GM10248 (cell line): ENCODE data around the gene NOXO1.
A peak's percentile ranks its signal among the peaks of the same experiment; 100 is the strongest.

ENCODE experiments used
- CTCF ChIA-PET: fragments of 300-600 bp; sonication (Branson Sonifier 250); formaldehyde crosslinking; extraction: SDS; loops from one replicate; lab custom pipeline; 2021; ENCODE audit warnings: antibody characterized with exemption; lab: Yijun Ruan, JAX
- POLR2A ChIA-PET: fragments of 350-650 bp; sonication (Branson Sonifier 250); formaldehyde crosslinking; extraction: SDS; loops from one replicate; lab custom pipeline; 2020; ENCODE audit warnings: antibody characterized with exemption; lab: Yijun Ruan, JAX
- DNase-seq: peaks from one replicate; pipeline ENCODE4 v3.0.0; 2012; ENCODE audit errors: extremely low spot score
- TF ChIP-seq, protein P1 (sequence below): IDR thresholded peaks from 2 replicates; pipeline ENCODE4 v1.5.1; 2012; ENCODE audit warnings: mild to moderate bottlenecking, low read depth; ENCODE audit errors: extremely low read depth, missing control alignments, control extremely low read depth

NOXO1 gene

DNA sequence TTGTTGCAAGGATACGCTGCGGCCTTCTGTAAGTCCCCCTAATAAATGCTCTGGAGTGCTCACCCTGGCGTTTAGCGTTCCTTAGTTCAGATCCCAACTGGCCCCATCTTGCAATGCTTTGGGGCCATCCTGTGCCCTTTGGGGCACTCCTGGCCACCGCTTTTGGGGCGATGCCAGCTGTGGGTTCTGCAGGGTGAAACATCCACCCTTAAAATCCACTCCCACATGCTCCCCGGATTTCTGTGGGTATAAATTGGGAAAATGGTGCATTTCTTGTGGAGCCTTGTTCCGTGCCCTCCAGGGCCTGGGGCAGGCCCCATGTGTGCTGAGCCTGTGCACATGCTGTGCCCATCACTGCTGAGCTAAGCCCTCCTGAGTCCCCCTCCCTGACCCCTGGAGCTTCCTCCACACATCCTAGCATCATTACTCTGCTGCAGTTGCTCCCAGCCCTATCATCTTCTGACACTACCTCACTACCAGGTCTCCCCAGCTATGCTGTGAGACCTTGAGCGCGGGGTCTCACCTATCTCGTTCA, 44.3 kb downstream of the NOXO1 start:
- POLR2A ChIA-PET = no interaction called here
- CTCF ChIA-PET = no interaction called here
- TF ChIP-seq, protein P1, sequence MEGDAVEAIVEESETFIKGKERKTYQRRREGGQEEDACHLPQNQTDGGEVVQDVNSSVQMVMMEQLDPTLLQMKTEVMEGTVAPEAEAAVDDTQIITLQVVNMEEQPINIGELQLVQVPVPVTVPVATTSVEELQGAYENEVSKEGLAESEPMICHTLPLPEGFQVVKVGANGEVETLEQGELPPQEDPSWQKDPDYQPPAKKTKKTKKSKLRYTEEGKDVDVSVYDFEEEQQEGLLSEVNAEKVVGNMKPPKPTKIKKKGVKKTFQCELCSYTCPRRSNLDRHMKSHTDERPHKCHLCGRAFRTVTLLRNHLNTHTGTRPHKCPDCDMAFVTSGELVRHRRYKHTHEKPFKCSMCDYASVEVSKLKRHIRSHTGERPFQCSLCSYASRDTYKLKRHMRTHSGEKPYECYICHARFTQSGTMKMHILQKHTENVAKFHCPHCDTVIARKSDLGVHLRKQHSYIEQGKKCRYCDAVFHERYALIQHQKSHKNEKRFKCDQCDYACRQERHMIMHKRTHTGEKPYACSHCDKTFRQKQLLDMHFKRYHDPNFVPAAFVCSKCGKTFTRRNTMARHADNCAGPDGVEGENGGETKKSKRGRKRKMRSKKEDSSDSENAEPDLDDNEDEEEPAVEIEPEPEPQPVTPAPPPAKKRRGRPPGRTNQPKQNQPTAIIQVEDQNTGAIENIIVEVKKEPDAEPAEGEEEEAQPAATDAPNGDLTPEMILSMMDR = no peak
- DNase-seq = no peak

DNA sequence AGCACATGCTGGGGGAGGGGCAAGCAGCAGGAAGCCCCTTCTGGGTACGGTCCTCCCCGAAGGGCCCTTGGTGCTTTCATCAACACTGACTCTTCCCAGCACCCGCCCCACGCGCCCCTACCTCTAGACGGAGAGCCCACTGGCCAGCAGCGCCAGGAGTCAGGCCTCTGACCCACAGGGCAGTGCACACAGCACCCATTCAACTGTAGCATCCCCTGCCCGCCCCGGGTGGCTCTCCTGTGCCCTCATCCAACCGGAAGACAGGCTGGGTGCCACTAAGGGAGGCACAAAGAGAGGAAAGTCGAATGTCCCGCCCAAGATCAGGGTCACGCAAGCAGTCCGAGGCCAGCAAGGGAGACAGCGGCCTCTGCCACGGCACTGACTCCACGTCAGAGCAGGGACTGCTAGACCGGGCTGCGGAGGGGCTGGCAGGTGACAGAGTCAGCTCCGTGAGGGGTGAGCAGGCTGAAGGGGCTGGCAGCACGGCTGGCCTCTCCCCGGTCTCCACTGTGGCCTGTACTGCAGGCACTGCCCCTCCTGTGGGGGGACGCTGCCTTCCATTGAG, 48.1 kb downstream of the NOXO1 start:
- ChIA-PET CTCF (no interaction called here), POLR2A (no interaction called here)
- TF ChIP-seq, protein P1 = no peak
- DNase-seq = no peak

DNA sequence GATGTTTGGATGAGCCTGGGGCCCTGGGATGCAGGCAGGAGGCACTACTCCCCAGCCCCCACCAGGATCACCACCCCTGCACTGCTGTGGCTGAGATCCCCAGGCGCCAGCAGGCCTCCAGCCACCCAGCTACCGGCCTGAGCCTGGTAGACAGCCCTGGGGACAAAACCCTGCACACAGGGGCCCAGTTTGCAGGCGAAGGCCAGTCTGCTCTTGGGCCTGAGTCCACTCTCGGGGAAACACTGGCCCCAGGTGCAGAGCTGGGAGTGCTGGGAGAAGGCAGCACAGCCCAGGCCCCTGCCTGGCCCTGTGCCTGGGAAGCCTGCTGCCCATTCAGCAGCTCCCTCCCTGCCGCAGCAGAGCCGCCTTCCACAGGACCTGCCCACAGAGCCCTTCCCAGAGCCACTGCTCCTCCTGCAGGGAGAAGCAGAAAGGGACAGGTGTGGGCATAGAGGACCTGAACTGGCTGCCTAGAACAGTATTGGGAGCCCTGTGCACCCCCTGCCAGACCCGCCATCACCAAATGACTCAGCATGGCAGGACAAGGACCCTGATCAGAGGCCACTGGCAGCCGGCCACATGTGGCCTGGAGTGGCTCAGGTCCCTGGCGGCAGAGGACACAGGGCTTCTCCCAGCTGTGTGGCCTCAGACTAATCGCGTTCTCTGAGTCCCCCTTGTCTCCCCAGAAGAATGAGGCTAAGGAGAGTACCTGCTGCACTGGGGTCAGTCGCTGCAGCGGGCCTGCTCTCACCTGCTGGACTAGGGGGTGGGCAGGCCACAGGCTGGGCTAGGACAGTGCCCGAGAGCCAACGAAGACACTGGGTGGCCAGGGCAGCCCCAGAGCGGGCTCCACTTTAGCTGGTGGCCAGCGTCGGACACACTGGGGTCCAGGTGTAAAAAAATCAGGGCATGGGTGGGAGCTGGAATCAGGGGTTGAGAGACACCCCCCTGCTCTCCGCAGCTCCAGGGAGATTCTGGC, 48.9 kb downstream of the NOXO1 start:
- ChIA-PET CTCF (interaction anchor here (1.3 kb wide), 1 partner anchor 68 kb away, joined by 3 read pairs; no protein-coding TSS in a partner anchor), POLR2A (no interaction called here)
- TF ChIP-seq, protein P1 = no peak
- no peak for DNase-seq

DNA sequence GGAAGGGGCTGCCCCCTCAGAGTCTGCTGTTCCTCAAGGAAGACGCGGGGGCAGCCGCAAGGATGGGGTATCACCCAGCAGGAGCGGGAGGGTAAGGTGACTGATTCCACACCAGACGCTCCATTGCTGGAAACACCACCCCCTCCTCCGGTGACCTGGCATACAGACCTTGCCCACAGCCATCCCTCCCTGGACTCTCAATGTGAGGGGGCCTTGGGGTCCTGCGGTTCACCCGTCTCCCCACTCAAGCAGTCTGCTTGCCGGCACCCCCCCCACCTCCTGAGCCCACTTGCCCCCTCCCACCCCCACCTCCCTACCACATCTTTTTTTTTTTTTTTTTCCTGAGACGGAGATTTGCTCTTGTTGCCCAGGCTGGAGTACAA, 50.9 kb downstream of the NOXO1 start:
- TF ChIP-seq, protein P1 = no peak
- CTCF ChIA-PET = interaction anchor here (0.6 to 2.8 kb wide), 8 partner anchors 8 to 72 kb away, joined by 3 to 20 read pairs (median 4); partner anchors contain the start of genes MSRB1 and RPS2
- POLR2A ChIA-PET = no interaction called here

DNA sequence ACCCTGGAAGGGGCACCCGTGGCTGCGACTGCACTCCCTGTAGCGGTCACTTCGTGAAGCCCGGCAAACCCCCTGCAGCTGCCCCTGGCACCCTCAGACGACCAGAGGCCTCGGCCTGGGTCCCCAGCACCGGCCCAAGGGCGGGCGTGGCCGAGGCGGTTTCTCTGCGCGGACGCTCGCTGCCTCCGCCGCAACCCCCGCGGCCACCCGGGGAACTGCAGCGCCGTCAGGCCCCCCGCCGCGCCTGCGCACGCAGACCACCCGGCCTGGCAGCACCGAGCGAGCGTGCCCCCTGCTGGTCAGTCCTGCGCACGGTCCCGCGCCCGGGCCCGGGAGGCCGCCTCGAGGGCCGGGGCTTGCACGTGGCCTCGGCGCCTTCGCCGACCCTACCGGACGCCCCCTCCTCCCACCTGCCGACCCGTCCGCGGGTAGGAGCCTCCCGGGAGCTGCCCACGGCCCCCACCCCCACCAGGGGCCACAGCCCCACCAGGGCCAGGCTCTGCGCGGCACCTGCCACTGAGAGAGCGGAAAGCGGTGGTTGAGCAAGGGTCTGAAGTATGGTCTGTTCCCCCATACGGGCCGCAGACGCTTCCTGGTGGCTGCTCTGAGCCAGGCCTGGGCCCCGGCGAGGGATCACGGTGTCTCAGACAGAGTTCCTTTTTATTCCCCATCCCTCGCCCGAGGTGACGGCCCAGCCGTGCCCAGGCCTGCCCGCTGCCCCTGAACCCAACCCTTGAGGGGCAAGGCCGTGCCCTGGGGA, 51.5 kb downstream of the NOXO1 start:
- POLR2A ChIA-PET = no interaction called here
- DNase-seq = peak; percentile 99
- CTCF ChIA-PET = interaction anchor here (0.6 to 2.8 kb wide), 18 partner anchors 9 to 157 kb away, joined by 3 to 20 read pairs (median 4); partner anchors contain the start of genes EME2, MRPS34, MSRB1 and NUBP2
- TF ChIP-seq, protein P1 = peak; percentile 96

More for the DNA sequence above, 50.9 kb downstream of the NOXO1 start:
- no peak for DNase-seq

DNA sequence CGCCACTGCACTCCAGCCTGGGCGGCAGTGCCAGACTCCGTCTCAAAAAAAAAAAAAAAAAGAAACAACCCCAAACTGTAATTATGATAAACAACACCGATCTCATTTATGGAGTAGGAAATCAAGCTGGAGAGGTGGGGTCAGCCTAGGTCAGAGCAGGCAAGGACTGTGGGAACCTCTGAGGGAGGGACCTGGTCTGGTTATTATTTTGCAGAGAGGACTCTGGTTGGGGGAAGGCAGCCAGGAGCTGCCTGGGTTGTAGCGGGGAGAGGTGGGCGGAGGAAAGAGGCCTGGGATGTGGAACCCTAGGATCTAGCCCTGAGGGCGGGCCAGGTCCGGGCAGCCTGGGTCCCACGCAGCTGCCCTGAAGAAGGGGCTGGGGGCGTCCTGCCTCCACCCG, 52.2 kb downstream of the NOXO1 start:
- TF ChIP-seq, protein P1 = no peak
- no peak for DNase-seq
- ChIA-PET POLR2A (no interaction called here), CTCF (interaction anchor here (0.7 to 2.8 kb wide), 15 partner anchors 8 to 157 kb away, joined by 3 to 20 read pairs (median 4); partner anchors contain the start of genes EME2, MRPS34, MSRB1 and NUBP2)
